GM18519 (cell line): ENCODE measurements around the gene ACTL10.
"Not testable (repeated sequence)": the region's sequence is repeated elsewhere in the genome, so short reads cannot be mapped to it uniquely, and the experiment has no call there.

Source experiments
- ATAC-seq: cut with Tn5 transposase; IDR thresholded peaks from one replicate; pipeline ENCODE4 v1.9.1; 2021; ENCODE audit warnings: mild to moderate bottlenecking, moderate library complexity; ENCODE audit not compliant: unreplicated experiment, low FRiP score

ACTL10 gene

DNA sequence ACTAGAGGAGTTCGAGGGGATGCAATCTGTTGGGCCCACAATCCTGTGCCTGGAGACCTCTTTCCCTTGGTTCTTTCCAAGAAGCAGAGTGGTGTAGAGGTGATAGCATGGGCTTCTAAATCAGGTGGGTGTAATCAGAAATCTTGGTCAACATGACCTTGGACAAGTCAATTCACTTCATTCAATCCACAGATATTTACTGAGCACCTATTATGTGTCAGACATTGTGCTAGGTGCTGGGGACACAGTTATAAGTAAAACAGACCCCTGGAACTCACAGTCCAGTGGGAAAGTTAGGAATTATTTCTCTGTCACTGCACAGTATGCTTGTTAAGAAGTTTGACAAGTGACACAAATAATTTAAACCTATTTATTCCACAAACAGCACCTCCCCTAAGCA is 22.8 kb downstream of the ACTL10 start:
- no peak for ATAC-seq

DNA sequence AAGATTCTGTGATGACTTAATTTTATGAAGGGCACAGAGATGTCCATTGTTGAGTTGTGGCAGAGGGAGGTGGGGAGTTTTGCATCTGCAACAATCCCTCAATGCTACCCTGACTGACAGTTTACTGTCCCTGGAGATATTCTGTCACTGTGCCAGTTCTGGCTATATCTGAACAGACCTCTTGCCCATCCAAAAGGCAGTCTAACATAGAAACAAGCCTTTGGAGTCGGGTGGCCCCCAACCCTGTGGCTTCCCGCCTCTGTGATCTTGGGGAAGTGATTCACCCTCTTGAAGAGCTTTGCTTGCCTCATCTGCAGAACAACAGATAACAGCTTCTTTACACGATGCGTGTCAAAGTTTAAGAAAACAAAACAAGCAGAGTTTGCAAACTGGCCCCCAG is 23.2 kb downstream of the ACTL10 start:
- ATAC-seq = no peak

GRCh38 chr20:33693289-33693688 is 26.5 kb downstream of the ACTL10 start:
- no peak for ATAC-seq

DNA sequence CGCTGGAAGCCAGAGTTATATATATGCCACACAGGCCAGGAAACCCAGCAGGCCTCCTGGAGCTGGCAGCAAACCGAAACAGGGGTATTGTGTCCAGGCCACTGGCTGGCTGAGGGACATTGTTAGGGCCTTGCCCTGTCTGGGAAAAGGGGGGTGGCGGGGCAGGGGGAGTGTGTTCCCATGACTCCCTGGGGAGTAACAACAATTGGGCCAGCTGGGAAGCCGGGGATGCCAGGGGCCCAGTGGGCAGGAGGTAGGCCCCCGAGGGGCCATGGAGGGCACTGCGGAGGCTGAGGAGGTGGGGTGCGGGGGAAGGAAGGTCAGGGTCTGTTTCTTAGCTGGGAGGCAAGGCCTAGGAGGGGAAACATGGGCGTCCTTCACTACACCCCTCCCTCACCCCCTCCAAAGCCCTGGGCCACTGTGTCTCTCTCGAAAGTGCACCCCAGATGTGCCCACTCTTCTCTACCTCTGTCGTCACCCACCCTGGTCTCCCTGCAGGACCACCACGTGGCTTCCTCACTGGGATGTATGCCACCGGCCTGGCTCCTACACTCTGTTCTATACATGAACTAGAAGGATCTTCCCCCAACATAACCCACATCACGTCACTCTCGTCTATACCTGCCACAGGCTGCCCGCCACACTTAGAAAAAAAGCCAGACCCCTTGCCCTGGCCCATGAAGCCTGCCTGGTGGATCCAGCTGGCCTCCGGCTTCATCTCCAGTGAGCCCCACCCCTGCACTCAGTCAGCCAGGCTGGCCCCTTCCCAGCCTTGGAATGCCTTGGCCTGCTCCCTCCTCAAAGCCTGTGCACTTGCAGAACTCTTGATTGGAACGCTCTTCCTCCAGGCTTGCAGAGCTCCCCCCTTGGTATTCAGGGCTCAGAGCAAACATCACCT is 27.2 kb downstream of the ACTL10 start:
- ATAC-seq = no peak

GRCh38 chr20:33694639-33695012 is 27.9 kb downstream of the ACTL10 start:
- no peak for ATAC-seq

GRCh38 chr20:33696448-33696847 is 29.7 kb downstream of the ACTL10 start:
- no peak for ATAC-seq

DNA sequence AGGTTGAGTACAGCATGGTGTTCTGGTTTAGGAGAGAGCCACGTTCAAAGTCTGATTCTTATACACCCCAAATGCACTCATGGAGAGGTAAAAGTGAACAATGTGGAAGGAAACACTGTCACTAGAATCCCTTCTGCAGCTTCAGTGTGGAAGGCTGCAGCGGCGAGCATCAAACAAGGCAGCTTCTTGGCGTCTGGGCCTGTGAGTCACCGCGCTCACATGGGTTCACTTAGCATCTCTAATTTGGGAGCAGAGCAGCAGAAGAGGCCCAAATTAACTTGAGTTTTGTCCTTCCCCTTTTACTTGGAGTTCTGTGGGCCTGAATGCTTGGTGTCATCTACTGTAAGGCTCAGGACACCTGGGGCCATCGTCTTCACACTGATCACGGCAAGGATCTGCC is 30.4 kb downstream of the ACTL10 start:
- no peak for ATAC-seq

DNA sequence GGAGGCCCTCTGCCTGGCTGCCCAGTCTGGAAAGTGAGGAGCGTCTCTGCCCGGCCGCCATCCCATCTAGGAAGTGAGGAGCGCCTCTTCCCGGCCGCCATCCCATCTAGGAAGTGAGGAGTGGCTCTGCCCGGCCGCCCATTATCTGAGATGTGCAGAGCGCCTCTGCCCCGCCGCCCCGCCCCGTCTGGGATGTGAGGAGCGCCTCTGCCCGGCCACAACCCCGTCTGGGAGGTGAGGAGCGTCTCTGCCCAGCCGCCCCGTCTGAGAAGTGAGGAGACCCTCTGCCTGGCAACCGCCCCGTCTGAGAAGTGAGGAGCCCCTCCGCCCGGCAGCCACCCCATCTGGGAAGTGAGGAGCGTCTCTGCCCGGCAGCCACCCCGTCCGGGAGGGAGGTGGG is 32.2 kb downstream of the ACTL10 start:
- not testable (repeated sequence) for ATAC-seq

DNA sequence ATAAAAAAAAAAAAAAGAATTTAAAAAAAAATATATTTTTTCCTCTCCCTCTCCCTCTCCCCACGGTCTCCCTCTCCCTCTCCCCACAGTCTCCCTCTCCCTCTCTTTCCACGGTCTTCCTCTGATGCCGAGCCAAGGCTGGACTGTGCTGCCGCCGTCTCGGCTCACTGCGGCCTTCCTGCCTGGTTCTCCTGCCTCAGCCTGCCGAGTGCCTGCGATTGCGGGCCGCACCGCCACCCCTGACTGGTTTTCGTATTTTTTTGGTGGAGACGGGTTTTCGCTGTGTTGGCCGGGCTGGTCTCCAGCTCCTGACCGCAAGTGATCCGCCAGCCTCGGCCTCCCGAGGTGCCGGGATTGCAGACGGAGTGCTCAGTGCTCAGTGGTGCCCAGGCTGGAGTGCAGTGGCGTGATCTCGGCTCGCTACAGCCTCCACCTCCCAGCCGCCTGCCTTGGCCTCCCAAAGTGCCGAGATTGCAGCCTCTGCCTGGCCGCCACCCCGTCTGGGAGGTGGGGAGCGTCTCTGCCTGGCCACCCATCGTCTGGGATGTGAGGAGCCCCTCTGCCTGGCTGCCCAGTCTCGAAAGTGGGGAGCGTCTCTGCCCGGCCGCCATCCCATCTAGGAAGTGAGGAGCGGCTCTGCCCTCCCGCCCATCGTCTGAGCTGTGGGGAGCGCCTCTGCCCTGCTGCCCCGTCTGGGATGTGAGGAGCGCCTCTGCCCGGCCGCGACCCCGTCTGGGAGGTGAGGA is 34.1 kb downstream of the ACTL10 start:
- ATAC-seq = not testable (repeated sequence)

DNA sequence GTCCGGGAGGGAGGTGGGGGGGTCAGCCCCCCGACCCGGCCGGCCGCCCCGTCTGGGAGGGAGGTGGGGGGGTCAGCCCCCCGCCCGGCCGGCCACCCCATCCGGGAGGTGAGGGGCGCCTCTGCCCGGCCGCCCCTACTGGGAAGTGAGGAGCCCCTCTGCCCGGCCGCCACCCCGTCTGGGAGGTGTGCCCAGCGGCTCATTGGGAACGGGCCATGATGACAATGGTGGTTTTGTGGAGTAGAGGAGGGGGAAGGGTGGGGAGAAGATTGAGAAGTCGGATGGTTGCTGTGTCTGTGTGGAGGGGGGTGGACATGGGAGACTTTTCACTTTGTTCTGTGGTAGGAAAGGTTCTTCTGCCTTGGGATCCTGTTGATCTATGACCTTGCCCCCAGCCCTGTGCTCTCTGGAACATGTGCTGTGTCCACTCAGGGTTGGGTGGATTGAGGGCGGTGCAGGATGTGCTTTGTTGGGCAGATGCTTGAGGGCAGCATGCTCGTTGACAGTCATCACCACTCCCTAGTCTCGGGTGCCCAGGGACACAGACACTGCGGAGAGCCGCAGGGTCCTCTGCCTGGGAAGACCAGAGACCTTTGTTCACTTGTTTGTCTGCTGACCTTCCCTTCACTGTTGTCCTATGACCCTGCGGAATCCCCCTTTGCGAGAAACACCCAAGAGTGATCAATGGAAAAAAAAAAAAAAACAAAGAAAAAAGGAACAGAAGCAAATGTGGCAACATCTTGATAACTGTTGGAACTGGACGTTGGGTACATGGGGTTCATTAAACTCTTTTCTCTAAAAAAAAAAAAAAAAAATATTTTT is 35.1 kb downstream of the ACTL10 start:
- no peak for ATAC-seq

DNA sequence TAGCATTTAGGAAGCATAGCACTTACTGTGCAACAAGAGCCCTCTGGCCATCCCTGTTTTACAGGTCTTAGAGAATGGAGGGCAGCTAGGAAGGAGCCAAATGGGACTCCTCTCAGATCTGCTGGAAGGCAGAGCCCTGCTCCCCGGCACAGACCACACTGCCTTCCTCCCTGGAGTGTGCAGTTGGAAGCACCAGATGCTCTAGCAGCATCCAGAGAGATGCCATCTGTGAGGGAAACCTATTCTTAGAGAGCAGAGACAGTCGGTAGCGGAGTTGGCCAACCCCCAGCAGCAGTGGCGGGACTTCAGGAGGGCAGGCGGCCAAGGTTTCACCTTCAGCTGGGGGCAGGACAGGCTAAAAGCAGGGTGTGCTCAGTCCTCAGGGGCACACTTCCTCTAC is 36.1 kb downstream of the ACTL10 start:
- ATAC-seq = no peak

DNA sequence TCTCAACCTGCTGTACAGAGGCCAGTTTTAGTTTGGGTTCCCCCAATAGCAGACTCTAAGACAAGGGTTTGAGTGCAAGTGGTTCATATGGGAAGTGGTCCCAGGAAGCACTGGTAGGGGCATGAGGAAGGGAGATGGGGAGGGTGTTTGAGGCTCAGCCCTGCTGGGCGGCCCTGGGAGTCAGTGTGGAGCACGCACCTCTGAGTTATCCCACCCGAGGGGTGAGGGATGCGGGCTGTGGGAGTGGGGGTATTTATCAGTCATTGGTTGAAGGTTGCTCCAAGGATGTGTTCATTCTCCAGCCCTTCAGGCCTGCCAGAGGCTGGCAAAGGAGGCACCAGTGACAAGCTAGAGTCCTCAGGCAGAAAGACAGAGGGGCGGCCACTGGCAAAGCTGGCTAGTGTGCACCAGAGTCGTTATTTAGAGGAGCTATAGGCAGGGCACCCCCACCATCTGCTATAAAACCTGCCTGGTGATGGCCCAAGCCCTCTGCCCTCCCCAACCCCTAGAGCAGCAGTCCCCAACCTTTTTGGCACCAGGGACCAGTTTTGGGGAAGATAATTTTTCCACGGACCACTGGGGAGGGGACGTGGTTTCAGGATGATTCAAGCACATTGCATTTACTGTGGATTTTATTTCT is 36.9 kb downstream of the ACTL10 start:
- no peak for ATAC-seq

DNA sequence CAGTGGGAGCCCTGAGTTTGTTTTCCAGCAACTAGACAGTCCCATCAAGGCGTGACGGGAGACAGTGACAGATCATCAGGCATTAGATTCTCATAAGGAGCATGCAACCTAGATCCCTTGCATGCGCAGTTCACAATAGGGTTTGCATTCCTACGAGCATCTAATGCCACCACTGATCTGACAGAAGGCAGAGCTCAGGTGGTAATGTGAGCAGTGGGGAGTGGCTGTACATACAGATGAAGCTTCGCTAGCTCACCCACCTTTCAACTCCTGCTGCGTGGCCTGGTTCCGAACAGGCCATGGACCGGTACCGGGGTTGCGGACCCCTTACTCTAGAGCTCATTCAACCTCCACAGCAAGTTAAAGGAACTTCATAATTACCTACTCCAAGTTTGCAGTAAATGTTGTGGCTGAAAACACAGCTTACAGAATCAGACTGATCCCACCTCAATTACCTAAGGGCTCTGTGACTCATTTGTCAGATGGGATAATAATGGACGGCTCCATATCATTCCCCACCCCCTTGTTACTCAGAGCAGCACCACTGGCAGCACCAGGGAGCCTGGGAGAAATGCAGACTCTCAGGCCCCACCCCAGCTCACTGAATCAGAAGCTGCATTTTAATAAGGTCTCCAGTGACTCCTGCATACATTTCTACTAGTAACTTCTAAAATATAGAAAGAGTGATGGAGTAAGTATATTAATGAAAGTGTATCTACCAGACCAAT is 37.6 kb downstream of the ACTL10 start:
- ATAC-seq = no peak

DNA sequence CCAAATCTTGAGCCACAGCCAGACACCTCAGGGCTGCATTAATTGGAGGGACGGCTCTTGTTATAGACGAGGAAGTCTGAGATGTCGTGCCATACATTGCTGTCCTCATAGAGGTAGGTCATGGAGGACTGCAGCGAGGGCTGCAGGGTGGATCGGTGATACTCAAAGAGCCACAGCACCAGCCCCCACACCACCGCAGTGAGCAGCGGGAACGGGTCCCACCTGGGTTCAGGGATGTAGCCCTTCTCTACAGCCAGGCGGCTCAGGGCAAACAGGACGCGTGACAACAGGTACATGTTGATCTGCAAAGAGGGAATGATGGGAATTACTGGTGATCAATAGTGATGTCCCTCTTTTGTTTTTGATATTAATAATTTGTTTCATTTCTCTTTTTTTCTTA is 40.9 kb downstream of the ACTL10 start:
- ATAC-seq = no peak

- no peak for ATAC-seq
Observed at GRCh38 chr20:33709398-33709797, 42.7 kb downstream of the ACTL10 start.

- no peak for ATAC-seq
Observed at GRCh38 chr20:33709905-33710541, 43.3 kb downstream of the ACTL10 start.

- no peak for ATAC-seq
Observed at GRCh38 chr20:33710681-33711445, 44.1 kb downstream of the ACTL10 start.

DNA sequence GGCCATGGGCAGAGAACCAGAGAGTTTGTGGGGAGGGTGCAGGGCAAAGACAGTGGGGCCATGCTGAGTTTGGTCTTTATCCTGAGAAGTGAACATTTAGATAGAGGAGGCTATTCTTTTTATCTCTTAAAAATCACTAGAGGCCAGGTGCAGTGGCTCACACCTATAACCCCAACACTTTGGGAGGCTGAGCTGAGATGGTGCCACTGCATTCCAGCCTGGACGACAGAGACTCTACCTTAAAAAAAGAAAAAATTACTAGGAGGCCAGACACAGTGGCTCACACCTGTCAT is 44.6 kb downstream of the ACTL10 start:
- no peak for ATAC-seq

DNA sequence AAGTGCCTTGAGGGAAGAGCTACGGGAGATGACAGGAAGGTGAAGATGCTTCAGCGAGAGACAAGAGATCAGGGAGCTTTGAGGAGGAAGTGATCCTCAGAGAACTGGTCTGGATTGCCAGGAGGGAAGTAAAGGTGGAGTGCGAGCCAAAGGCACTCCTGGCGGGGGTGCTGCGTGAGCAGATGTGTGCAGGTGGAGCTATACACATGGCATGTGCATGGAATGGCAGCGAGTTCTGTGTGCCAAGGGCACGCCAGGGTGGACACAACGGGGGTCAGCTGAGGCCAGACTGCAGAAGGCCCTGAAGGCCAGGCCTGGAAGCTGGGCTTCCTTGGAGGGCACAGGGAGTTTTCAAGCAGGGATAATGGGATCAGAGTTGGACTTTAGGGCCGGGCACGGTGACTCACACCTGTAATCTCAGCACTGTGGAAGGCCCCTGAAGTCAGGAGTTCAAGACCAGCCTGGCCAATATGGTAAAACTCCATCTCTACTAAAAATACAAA is 47.2 kb downstream of the ACTL10 start:
- no peak for ATAC-seq
